ENCODE results near the gene RFTN1. TPM values are rescaled to one million over a fixed set of nuclear protein-coding genes. Genes with fewer than 3 reads are reported as not detected.

Gene RFTN1
- total and polyA plus RNA-seq, 4 donors = 4.4 to 20.4 (median 11.9) TPM

GRCh38 chr3:16354291-16354690 lies 159.2 kb downstream of the RFTN1 start:
- TF ChIP-seq RXRA (IDR thresholded peaks at IDR 0.05) (no peak), ATF3 (IDR thresholded peaks at IDR 0.05) (no peak), YY1 (IDR thresholded peaks at IDR 0.05) (no peak), FOXA1 (IDR thresholded peaks at IDR 0.05) (no peak), REST (IDR thresholded peaks at IDR 0.05) (no peak), EGR1 (IDR thresholded peaks at IDR 0.05; ENCODE audit: low read depth in 2 of 2) (no peak), HNF4G (IDR thresholded peaks at IDR 0.05) (no peak), TAF1 (conservative IDR thresholded peaks at IDR 0.05) (no peak), MAX (IDR thresholded peaks at IDR 0.05) (no peak), HNF4A (conservative IDR thresholded peaks at IDR 0.05) (no peak), GABPA (IDR thresholded peaks at IDR 0.05 in 1 of 2, conservative IDR thresholded peaks at IDR 0.05 in 1 of 2) (no peak)
- TF ChIP-seq, protein P1, sequence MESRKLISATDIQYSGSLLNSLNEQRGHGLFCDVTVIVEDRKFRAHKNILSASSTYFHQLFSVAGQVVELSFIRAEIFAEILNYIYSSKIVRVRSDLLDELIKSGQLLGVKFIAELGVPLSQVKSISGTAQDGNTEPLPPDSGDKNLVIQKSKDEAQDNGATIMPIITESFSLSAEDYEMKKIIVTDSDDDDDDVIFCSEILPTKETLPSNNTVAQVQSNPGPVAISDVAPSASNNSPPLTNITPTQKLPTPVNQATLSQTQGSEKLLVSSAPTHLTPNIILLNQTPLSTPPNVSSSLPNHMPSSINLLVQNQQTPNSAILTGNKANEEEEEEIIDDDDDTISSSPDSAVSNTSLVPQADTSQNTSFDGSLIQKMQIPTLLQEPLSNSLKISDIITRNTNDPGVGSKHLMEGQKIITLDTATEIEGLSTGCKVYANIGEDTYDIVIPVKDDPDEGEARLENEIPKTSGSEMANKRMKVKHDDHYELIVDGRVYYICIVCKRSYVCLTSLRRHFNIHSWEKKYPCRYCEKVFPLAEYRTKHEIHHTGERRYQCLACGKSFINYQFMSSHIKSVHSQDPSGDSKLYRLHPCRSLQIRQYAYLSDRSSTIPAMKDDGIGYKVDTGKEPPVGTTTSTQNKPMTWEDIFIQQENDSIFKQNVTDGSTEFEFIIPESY (IDR thresholded peaks at IDR 0.05) = no peak
- H3K9ac ChIP-seq (ENCODE audit: low read depth in 1 of 2, low read length in 2 of 2) = no peak overlapping the region
- 94% methylated on average over 3 of the region's 3 CpGs for WGBS

GRCh38 chr3:16352428-16352827 lies 161.1 kb downstream of the RFTN1 start:
- Histone ChIP-seq H3K36me3 (ENCODE audit: control insufficient read depth in 4 of 4, insufficient read depth in 3 of 4, low read depth in 1 of 4, low read length in 3 of 4) (peaks cover 0 to 23% (median 15%) of the 10 kb centered on the region in 4 donors), H3K4me1 (ENCODE audit: control insufficient read depth in 4 of 4, insufficient read depth in 4 of 4, low read length in 3 of 4) (no peaks in the 10 kb centered on the region), H3K4me3 (ENCODE audit: low read depth in 1 of 3, low read length in 3 of 3) (no peak overlapping the region), H3K9ac (ENCODE audit: low read depth in 1 of 2, low read length in 2 of 2) (no peak overlapping the region), H3K27ac (ENCODE audit: low read depth in 1 of 2, low read length in 2 of 2) (no peak overlapping the region), H3K27me3 (ENCODE audit: control insufficient read depth in 4 of 4, insufficient read depth in 4 of 4, low read length in 3 of 4) (no peaks in the 10 kb centered on the region), H3K9me3 (ENCODE audit: control insufficient read depth in 4 of 4, low read length in 3 of 4) (no peaks in the 10 kb centered on the region)
- 91% methylated on average over 2 of the region's 2 CpGs for WGBS
- no peak for TF ChIP-seq FOXA1 (IDR thresholded peaks at IDR 0.05)
- TF ChIP-seq TAF1 (conservative IDR thresholded peaks at IDR 0.05) = no peak
- TF ChIP-seq RAD21 (IDR thresholded peaks at IDR 0.05) = no peak
- TF ChIP-seq, protein P1 (IDR thresholded peaks at IDR 0.05) = no peak
- no peak for TF ChIP-seq FOXA2 (IDR thresholded peaks at IDR 0.05)
- DNase-seq (ENCODE audit: low spot score) = no peak

More at GRCh38 chr3:16354291-16354690, 159.2 kb downstream of the RFTN1 start:
- H3K4me3 ChIP-seq (ENCODE audit: low read depth in 1 of 3, low read length in 3 of 3) = no peak overlapping the region
- H3K27ac ChIP-seq (ENCODE audit: low read depth in 1 of 2, low read length in 2 of 2) = no peak overlapping the region
- no peaks in the 10 kb centered on the region for H3K4me1 ChIP-seq (ENCODE audit: control insufficient read depth in 4 of 4, insufficient read depth in 4 of 4, low read length in 3 of 4)
- no peaks in the 10 kb centered on the region for H3K27me3 ChIP-seq (ENCODE audit: control insufficient read depth in 4 of 4, insufficient read depth in 4 of 4, low read length in 3 of 4)
- no peak for DNase-seq (ENCODE audit: low spot score)
- H3K9me3 ChIP-seq (ENCODE audit: control insufficient read depth in 4 of 4, low read length in 3 of 4) = no peaks in the 10 kb centered on the region
- H3K36me3 ChIP-seq (ENCODE audit: control insufficient read depth in 4 of 4, insufficient read depth in 3 of 4, low read depth in 1 of 4, low read length in 3 of 4) = peaks cover under 1 to 25% (median 13%) of the 10 kb centered on the region in 4 donors

Data from liver (tissue), 9 donors.